SK-N-MC (cell line): ENCODE results near the gene SNAPIN.

ENCODE experiments used
- EZH2 ChIP-seq: fragments of 200-600 bp; sonication (generic); IDR thresholded peaks from one replicate; pipeline ENCODE4 v1.6.1; 2017; ENCODE audit warnings: antibody characterized with exemption
- FOXP2 ChIP-seq: optimal IDR thresholded peaks from 2 replicates; pipeline ENCODE3; 2011; ENCODE audit warnings: mild to moderate bottlenecking, moderate library complexity; ENCODE audit not compliant: insufficient read depth; ENCODE audit errors: extremely low read length, control extremely low read depth
- POLR2AphosphoS5 ChIP-seq: IDR thresholded peaks from 2 replicates; pipeline ENCODE4 v1.6.1; 2012; ENCODE audit warnings: mild to moderate bottlenecking, low read depth, low read length, borderline replicate concordance

- TF ChIP-seq EZH2 (no peak), POLR2AphosphoS5 (no peak), FOXP2 (no peak)
Measured at GRCh38 chr1:153612755-153613331, 45.7 kb upstream of the SNAPIN start, which contains the start of gene S100A16.
